SU-DHL-6 (cell line): Measurements from ENCODE around the gene RBM27.

Source experiments
- EZH2phosphoT487 ChIP-seq: fragments of 200-600 bp; sonication (generic), shearing (Covaris generic); conservative IDR thresholded peaks from 2 replicates; pipeline ENCODE4 v1.6.1; 2018; ENCODE audit warnings: mild to moderate bottlenecking, antibody characterized with exemption, low read length, moderate library complexity, mixed read lengths
- TF ChIP-seq, protein P1 (sequence below): fragments of 200-600 bp; sonication (generic); IDR thresholded peaks from one replicate; pipeline ENCODE4 v1.5.1; 2017; ENCODE audit warnings: antibody characterized with exemption, mild to moderate bottlenecking, low read length, moderate library complexity; ENCODE audit not compliant: insufficient read depth, poor library complexity, severe bottlenecking

- TF ChIP-seq, protein P1, sequence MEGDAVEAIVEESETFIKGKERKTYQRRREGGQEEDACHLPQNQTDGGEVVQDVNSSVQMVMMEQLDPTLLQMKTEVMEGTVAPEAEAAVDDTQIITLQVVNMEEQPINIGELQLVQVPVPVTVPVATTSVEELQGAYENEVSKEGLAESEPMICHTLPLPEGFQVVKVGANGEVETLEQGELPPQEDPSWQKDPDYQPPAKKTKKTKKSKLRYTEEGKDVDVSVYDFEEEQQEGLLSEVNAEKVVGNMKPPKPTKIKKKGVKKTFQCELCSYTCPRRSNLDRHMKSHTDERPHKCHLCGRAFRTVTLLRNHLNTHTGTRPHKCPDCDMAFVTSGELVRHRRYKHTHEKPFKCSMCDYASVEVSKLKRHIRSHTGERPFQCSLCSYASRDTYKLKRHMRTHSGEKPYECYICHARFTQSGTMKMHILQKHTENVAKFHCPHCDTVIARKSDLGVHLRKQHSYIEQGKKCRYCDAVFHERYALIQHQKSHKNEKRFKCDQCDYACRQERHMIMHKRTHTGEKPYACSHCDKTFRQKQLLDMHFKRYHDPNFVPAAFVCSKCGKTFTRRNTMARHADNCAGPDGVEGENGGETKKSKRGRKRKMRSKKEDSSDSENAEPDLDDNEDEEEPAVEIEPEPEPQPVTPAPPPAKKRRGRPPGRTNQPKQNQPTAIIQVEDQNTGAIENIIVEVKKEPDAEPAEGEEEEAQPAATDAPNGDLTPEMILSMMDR = no peak
- no peak for TF ChIP-seq EZH2phosphoT487
These were observed 28.8 kb downstream of the RBM27 start for GRCh38 chr5:146232223-146232622.
